Urinary bladder (tissue), 4 donors: ENCODE data around the gene CHRM5. TPM values are rescaled to one million over a fixed set of nuclear protein-coding genes. Genes with fewer than 3 reads are reported as not detected.
"Not testable (repeated sequence)": the region's sequence is repeated elsewhere in the genome, so short reads cannot be mapped to it uniquely, and the experiment has no call there.

Source experiments
- DNase-seq: peaks from one replicate; pipeline ENCODE4 v3.0.0-alpha.2; 2015; ENCODE audit errors: extremely low spot score
- H3K27ac ChIP-seq: one replicate; pipeline ENCODE4 v1.5.1; 2013; ENCODE audit warnings: low read depth, mild to moderate bottlenecking, moderate library complexity
- H3K36me3 ChIP-seq: one replicate; pipeline ENCODE4 v1.6.1; 2013; ENCODE audit warnings: mild to moderate bottlenecking, moderate library complexity; ENCODE audit not compliant: insufficient read depth
- H3K4me1 ChIP-seq: one replicate; pipeline ENCODE4 v1.6.1; 2013; ENCODE audit warnings: mild to moderate bottlenecking, moderate library complexity; ENCODE audit not compliant: insufficient read depth
- H3K4me3 ChIP-seq: one replicate; pipeline ENCODE4 v1.5.1; 2013; ENCODE audit warnings: low read depth, low read length
- WGBS: extraction: QIAGEN DNeasy Blood & Tissue Kit; methylation state at CpG from one replicate; pipeline ENCODE4 v1.1.7; 2013; 5-methylcytosine and 5-hydroxymethylcytosine counted together
- polyA plus RNA-seq: library from polyadenylated mRNA; stranded (reverse); fragments of 200-250 nt; gene quantifications from one replicate; pipeline ENCODE4 v1.2.3, GENCODE V29; 2013
- total RNA-seq: library from RNA; depleted of rRNA; stranded (reverse); fragments of >200 nt; gene quantifications from one replicate; pipeline ENCODE4 v1.2.3, GENCODE V29; 2014
- donor health status: healthy with polysubstance abuse.
- donor health status: healthy.

Gene CHRM5
- total and polyA plus RNA-seq, 2 donors: 0.03 to 0.48 TPM

DNA sequence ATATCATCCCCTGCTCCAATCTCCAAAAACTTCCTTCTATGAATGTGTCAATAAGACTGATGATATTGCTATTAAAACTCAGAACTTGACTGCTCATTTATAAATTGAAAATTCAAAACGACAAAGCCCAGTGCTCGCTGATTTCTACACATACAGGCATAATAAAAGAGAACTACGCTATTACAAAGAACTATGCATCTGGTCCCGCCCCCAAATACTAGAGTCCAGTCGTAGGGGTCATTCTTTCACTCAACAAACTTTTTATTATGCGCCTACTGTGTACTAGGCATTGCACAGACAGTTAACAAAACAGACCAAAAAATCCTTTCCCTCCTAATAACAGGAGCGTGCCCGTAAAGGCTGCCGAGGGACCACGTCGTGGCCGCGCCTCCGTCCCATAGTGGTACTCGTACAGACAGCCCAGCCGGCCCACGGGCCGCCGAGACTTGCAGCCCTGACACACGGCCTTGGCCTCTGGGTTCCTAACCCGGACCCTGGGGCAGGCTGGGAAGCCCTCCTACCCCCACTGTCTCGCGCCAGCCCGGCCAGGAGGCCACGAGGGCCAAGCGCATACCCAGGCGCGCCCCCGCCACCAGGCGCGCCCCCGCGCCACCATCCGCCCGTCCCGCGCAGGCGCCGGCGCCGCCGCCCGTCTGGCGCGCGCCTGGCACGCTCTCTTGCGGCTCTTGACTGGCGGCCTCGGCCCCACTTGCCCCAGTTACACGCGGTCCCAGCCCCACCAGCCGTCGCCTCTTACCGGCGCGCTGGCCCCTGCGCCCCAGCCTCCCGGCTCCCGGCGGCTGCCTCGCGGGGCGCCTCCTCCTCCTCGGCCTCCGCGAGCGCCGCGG is 70.0 kb downstream of the CHRM5 start:
- DNase-seq: peak; percentile 29
- no peaks in the 10 kb centered on the region for H3K4me1 ChIP-seq
- WGBS: under 1% methylated on average over 67 of the region's 70 CpGs
- H3K36me3 ChIP-seq: no peaks in the 10 kb centered on the region
- peak overlapping the region; percentile 99 for H3K27ac ChIP-seq
- H3K4me3 ChIP-seq: peak overlapping the region; percentile 99

DNA sequence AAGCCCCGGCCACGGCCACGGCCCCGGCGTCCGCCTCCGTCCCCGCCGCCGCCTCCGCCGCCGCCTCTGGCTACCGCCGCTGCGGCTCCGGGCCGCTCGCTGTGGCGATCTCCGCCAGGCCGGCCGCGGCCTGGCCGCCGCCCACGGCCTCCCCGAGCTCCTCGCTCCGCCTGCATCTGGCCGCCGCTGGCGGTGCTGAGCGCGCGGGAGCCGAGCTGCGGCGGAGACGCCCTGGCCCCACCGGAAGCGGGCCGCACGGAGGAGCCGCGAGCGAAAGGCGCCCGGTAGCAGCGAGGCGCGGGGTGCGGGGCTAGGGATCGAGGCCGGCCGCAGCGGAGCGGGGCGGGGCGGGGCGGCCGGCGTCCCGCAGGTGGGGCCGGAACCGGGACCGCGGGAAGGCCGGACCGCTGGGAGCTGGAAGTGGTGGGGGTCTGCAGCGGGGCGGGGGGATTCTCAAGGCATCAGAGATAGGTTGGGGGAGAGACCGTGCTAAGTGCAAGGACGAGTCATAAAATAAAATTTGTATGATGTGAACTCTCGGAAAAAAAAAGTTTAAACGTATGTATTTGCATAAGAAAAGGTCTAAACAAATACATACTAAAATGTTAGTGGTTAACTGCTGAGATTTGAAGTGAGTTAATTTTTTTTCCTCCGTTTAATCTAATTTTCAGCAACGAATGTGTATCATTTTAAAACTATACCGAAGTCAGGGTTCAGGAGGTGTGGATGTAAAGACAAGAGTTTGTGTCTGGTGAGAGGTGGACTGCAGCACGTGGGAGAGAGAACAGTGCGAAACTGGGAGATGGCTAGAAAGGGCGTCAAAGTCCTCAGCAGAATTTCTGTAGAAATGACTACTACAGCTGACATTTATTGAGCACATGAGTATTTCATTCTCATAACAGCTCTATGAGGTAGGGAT is 70.8 kb downstream of the CHRM5 start, which contains the start of gene AVEN:
Gene AVEN, minus strand, starts transcription at position 334 of the 919 bp plus-strand sequence. Its CDS starts 158 bp downstream, at position 176.
- no peaks in the 10 kb centered on the region for H3K36me3 ChIP-seq
- 1% methylated on average over 82 of the region's 82 CpGs for WGBS
- no peak for DNase-seq
- H3K4me3 ChIP-seq: peak within 1 kb of the TSS; percentile 99
- H3K4me1 ChIP-seq: no peaks in the 10 kb centered on the region
- peak within 1 kb of the TSS; percentile 99 for H3K27ac ChIP-seq

GRCh38 chr15:34039790-34040113 is 71.5 kb downstream of the CHRM5 start:
- H3K27ac ChIP-seq: no peak overlapping the region
- DNase-seq: no peak
- WGBS: 68% methylated on average over 1 of the region's 1 CpG
- no peak overlapping the region for H3K4me3 ChIP-seq
- H3K36me3 ChIP-seq: no peaks in the 10 kb centered on the region
- H3K4me1 ChIP-seq: no peaks in the 10 kb centered on the region

DNA sequence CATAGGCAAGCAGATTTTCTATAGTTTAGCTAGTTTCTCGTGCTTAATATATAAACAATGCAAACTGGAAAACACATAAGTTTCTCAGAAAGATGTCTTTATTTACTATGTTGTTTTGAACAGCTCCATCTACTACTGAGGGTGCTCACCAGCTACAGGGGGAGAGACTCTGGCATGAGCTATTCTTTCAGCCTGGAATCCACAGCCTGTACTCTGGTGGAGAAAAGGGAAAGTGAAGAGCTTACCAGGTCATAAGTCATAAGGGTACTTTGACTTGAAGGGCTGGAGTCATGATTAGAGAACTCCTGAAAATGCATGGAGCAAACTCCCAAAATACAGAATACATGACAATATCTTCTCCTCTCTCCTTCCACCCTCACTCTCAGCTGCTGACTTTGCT is 75.1 kb downstream of the CHRM5 start:
- 62% methylated on average over 1 of the region's 1 CpG for WGBS

GRCh38 chr15:34043813-34044212 is 75.5 kb downstream of the CHRM5 start:
- DNase-seq: no peak
- H3K27ac ChIP-seq: no peak overlapping the region
- 74% methylated on average over 2 of the region's 2 CpGs for WGBS
- no peaks in the 10 kb centered on the region for H3K4me1 ChIP-seq
- H3K36me3 ChIP-seq: no peaks in the 10 kb centered on the region
- H3K4me3 ChIP-seq: no peak overlapping the region

More for the DNA sequence above, 75.1 kb downstream of the CHRM5 start:
- H3K36me3 ChIP-seq: no peaks in the 10 kb centered on the region
- no peak overlapping the region for H3K4me3 ChIP-seq
- no peak for DNase-seq
- H3K27ac ChIP-seq: no peak overlapping the region
- no peaks in the 10 kb centered on the region for H3K4me1 ChIP-seq

DNA sequence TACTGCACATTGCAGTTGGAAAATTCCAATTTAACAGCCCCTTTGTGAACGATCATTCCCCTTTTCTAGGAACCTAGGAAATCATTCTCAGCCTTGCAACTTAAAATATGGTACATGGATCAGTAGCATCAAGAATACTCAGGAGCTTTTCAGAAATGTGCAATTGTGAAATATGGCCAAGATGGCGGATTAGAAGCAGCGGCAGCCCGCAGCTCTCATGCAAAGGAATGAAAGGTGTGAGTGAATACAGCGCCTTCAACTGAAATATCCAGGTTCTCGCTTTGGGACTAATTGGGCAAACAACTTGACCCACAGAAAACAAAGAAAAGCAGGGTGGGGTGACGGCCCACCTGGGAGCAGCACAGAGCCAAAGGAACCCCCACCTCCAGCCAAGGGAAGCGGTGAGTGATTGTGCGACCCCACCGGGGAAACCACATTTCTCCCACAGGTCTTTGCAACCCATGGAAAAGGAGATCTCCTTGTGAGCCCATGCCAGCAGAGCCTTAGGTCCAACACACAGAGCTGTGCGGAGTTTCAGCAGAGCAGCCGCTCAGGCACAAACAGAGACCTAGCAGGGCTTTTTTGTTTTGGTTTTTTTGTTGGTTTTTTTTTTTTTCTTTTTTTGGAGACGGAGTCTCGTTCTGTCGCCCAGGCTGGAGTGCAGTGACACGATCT is 78.3 kb downstream of the CHRM5 start:
- no peak for DNase-seq
- WGBS: 92% methylated on average over 16 of the region's 16 CpGs
- no peak overlapping the region for H3K27ac ChIP-seq
- H3K36me3 ChIP-seq: no peaks in the 10 kb centered on the region
- no peaks in the 10 kb centered on the region for H3K4me1 ChIP-seq
- H3K4me3 ChIP-seq: no peak overlapping the region

DNA sequence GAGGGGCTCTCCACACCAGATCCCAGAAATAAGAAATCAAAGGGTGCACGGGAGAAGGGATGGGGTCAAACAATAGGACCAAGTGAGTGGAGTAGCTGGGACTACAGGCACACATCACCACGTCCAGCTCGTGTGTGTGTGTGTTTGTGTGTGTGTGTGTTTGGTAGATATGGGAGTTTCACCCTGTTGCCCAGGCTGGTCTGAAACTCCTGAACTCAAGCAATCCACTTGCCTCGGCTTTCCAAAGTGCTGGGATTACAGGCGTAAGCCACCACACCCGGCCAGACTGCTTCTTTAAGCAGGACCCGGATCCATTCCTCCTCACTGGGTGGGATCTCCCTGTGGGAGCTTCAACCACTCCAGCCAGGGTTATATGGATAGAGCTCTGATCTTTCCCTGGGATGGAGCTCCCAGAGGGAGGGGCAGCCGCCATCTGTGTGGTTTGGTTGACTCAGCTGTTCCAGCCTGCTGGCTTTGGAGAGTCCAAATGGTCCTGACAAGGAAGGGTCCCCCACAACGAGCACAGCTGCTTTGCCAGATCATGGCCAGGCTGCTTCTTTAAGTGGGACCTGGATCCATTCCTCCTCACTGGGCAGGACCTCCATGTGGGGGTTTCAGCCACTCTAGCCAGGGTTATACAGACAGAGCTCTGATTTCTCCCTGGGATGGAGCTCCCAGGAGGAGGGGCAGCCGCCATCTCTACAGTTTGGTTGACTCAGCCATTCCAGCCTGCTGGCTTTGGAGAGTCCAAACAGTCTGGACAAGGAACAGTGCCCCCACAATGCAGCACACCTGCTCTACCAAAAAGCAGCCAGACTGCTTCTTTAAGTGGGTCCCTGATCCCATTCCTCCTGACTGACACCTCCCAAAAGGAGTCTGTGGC is 79.8 kb downstream of the CHRM5 start:
- no peak for DNase-seq
- Histone ChIP-seq H3K4me1 (no peaks in the 10 kb centered on the region), H3K4me3 (no peak overlapping the region), H3K36me3 (no peaks in the 10 kb centered on the region), H3K27ac (no peak overlapping the region)
- 77% methylated on average over 10 of the region's 10 CpGs for WGBS

- H3K27ac ChIP-seq: no peak overlapping the region
- DNase-seq: no peak
- no peaks in the 10 kb centered on the region for H3K36me3 ChIP-seq
- no peaks in the 10 kb centered on the region for H3K4me1 ChIP-seq
- no peak overlapping the region for H3K4me3 ChIP-seq
- 95% methylated on average over 2 of the region's 2 CpGs for WGBS
These were observed 80.8 kb downstream of the CHRM5 start for GRCh38 chr15:34049112-34049511.

- H3K4me3 ChIP-seq, H3K4me1 ChIP-seq, DNase-seq, H3K27ac ChIP-seq, H3K36me3 ChIP-seq: not testable (repeated sequence)
- WGBS: 86% methylated on average over 1 of the region's 1 CpG
These were observed 82.1 kb downstream of the CHRM5 start for GRCh38 chr15:34050385-34050784.

GRCh38 chr15:34054081-34054707 is 85.9 kb downstream of the CHRM5 start:
- no peaks in the 10 kb centered on the region for H3K36me3 ChIP-seq
- no peak overlapping the region for H3K4me3 ChIP-seq
- no peak overlapping the region for H3K27ac ChIP-seq
- H3K4me1 ChIP-seq: no peaks in the 10 kb centered on the region
- no peak for DNase-seq
- 96% methylated on average over 3 of the region's 3 CpGs for WGBS

DNA sequence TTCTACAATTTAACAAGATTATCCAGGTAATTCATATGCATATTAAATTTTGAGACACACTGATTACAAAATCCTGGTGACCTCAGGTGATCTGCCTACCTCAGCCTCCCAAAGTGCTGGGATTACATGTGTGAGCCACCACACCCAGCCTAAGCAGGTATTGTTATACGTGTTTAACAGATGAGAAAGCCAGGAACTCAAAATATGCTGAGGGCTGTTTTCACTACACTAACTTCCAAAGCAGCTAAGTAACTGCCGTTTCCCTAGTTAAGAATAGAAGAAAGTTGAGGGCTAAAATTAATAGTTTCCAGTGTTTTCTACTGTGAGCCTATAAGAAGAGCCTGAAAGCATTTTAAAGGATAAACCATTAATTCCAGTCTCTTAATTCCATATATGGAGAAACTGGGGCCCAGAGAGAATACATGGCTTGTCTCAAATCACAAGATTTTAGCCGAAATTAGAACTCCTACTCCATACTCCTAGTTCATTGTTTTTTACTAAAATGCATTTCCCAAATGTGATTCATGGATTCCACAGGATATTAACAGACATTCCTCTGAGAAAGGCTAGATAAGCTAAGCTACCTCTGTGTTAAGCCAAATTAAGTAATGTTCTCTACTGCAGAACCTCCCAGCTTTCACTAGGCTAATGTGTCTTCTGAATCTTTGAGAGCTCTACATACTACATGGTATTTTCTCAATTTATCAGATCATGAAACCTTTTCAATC is 87.7 kb downstream of the CHRM5 start:
- Histone ChIP-seq H3K4me1 (no peaks in the 10 kb centered on the region), H3K36me3 (no peaks in the 10 kb centered on the region), H3K4me3 (no peak overlapping the region), H3K27ac (peak overlapping the region; percentile 10)
- no peak for DNase-seq
- WGBS: 26% methylated on average over 3 of the region's 3 CpGs

GRCh38 chr15:34056911-34057310 is 88.6 kb downstream of the CHRM5 start:
- DNase-seq: no peak
- Histone ChIP-seq H3K27ac (no peak overlapping the region), H3K4me1 (no peaks in the 10 kb centered on the region), H3K36me3 (no peaks in the 10 kb centered on the region), H3K4me3 (no peak overlapping the region)
- 90% methylated on average over 5 of the region's 5 CpGs for WGBS
